ENCODE data around the gene STXBP1.
"Not testable (repeated sequence)": the region's sequence is repeated elsewhere in the genome, so short reads cannot be mapped to it uniquely, and the experiment has no call there.

Gene STXBP1

DNA sequence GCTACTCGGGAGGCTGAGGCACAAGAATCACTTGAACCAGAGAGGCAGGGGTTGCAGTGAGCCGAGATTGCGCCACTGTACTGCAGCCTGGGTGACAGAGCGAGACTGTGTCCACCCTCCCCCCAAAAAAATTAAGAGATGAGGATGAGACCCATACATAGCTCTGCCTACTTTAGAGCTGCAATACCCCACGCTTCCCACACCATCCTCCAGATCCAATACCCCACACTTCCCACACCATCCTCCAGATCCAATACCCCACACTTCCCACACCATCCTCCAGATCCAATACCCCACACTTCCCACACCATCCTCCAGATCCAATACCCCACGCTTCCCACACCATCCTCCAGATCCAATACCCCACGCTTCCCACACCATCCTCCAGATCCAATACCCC lies 34.9 kb upstream of the STXBP1 start:
- DNase-seq (ENCODE audit: low read depth in 2 of 2), result not testable (repeated sequence)

GRCh38 chr9:127578627-127578951 lies 33.5 kb upstream of the STXBP1 start:
- no peak for DNase-seq (ENCODE audit: low read depth in 2 of 2)

- DNase-seq (ENCODE audit: low read depth in 2 of 2), result peak; percentile 54 to 60
These were observed 32.9 kb upstream of the STXBP1 start for GRCh38 chr9:127578952-127579853.

GRCh38 chr9:127580366-127580765 lies 31.7 kb upstream of the STXBP1 start:
- no peak for DNase-seq (ENCODE audit: low read depth in 2 of 2)

DNA sequence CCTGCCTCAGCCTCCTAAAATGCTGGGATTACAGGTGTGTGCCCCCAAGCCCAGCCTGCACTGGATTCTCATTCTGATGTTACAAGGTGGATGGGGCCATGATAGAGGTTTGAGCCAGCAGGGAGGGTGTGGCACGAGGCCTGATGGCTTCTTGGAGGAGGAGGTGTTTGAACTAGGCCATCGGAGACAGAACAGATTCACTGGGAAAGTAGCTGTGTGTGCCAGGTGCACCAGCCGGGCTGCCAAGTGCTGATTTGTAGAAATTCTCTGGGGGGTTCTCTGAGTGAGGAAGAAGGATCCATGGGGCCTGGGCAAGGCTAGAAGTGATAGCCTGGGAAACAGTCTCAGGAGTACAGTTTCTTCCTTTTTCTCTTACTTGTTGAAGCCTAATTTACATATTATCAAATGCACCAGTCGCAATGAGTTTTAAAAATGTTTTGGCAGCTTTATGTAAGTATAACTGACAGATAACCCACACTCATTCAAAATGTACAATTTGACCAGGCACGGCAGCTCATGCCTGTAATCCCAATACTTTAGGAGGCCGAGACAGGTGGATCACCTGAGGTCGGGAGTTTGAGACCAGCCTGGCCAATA lies 31.1 kb upstream of the STXBP1 start:
- no peak for DNase-seq (ENCODE audit: low read depth in 2 of 2)

GRCh38 chr9:127584474-127584805 lies 27.6 kb upstream of the STXBP1 start:
- DNase-seq (ENCODE audit: low read depth in 2 of 2), result not testable (repeated sequence)

GRCh38 chr9:127585161-127585819 lies 26.8 kb upstream of the STXBP1 start:
- no peak for DNase-seq (ENCODE audit: low read depth in 2 of 2)

DNA sequence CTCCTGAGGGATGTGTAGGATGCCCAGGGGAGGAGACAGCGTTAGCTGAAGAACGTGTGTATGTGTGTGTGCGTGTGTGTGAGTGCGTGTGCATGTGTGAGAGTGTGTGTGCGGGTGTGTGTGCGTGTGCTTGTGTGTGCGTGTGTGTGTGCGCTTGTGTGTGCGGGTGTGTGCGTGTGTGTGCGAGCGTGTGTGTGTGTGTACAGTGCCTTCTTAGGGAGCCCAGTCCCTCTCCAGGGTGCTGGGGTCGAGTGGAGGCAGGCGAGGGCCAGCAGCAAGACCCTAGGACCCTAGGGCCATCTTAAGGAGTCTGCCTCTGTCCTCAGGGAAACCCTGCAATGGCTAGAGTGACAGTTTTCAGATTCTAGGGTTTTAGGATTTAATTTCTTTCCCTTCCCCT lies 26.0 kb upstream of the STXBP1 start:
- no peak for DNase-seq (ENCODE audit: low read depth in 2 of 2)

DNA sequence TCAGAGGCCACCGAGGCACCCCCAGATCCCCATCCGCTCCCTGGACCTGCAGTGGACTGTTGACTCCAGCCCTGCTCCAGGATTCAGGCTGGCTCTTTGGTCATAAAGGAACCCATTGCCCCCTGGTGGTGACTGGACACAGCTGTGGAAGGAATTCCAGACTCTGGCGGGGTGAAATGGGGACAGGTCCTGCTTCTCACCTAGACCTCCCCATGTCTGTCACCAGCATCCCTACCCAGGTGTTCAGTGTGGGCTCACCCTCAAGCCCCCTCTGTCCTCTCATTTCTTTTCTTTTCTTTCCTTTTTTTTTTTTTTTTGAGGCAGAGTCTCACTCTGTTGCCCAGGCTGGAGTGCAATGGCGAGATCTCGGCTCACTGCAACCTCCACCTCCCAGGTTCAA lies 25.5 kb upstream of the STXBP1 start:
- DNase-seq (ENCODE audit: low read depth in 2 of 2), result peak in 1 of 2 donors; percentile 46

DNA sequence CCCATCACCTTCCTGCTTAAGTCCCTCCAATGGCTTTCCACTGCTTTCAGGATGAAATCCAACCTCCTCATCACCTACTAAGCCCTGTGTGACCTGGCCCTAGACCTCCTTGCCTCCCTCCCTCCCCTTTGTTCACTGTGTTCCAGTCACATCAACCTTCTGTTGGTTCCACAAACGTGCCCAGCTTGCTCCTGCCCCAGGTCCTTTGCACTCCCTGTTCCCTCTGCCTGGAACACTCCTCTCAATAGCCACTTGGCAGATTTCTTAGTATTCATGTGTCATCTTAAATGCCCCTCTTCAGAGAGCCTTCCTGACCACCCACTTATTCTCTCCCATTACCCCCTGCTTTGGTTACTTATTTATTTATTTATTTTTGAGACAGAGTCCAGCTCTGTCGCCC lies 24.1 kb upstream of the STXBP1 start:
- no peak for DNase-seq (ENCODE audit: low read depth in 2 of 2)

- no peak for DNase-seq (ENCODE audit: low read depth in 2 of 2)
These were observed 23.2 kb upstream of the STXBP1 start for GRCh38 chr9:127588740-127589506.

DNA sequence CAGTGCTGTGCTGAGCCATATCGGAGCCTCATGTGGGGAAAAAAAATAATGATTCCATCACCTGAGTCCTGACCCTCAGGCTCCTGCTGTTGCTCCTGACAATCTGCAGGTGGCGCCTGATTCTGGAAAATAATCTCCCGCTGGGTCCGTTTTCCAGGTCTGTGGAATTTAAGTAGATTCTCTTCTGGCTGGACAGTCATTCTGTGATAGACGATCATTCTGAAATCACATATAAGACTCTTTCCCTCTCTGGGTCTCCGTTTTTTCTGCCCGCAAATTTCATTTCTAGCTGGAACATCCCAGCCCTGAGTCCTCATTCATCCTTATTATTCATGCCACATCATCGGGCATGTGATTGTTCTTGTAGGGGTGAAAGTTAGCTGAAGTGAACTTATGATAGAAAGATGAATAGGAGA lies 22.1 kb upstream of the STXBP1 start:
- DNase-seq (ENCODE audit: low read depth in 2 of 2), result no peak

GRCh38 chr9:127595611-127596010 lies 16.5 kb upstream of the STXBP1 start:
- no peak for DNase-seq (ENCODE audit: low read depth in 2 of 2)

- DNase-seq (ENCODE audit: low read depth in 2 of 2), result no peak
These were observed 13.1 kb upstream of the STXBP1 start for GRCh38 chr9:127598839-127599549.

DNA sequence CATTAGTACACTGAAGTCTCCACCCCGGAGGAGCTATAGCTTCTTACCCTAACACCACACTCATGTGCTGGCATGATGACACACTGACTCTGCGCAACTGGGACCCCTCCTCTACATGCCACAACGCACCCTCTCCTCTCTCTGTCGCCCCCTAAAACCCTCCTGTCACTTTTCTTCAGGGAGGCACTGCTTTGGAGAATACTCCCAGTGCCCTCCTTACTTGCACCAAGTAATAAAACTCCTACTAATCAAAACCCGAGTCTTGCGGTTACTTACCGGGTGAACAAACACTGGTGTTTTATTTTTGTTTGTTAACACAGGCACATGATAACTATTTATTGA lies 12.6 kb upstream of the STXBP1 start:
- DNase-seq (ENCODE audit: low read depth in 2 of 2), result no peak

GRCh38 chr9:127603226-127603625 lies 8.9 kb upstream of the STXBP1 start:
- DNase-seq (ENCODE audit: low read depth in 2 of 2), result no peak

DNA sequence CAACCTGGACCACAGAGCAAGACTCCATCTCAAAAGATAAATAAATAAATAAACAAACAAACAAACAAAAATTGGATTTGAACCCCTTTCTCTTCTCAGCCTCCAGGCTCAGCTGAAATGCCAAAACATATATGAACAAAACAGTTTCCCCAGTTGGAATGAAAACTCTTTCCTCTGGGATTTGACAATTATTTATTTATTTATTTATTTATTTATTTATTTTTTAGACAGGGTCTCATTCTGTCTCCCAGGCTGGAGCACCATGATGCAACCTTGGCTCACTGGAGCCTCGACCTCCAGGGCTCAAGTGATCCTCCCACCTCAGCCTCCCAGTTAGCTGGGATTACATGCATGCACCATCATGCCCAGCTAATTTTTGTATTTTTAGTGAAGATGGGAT lies 6.0 kb upstream of the STXBP1 start:
- no peak for DNase-seq (ENCODE audit: low read depth in 2 of 2)

- peak; percentile 61 to 64 for DNase-seq (ENCODE audit: low read depth in 2 of 2)
These were observed 3.7 kb upstream of the STXBP1 start for GRCh38 chr9:127608104-127608966.

GRCh38 chr9:127611603-127611898 lies 526 bp upstream of the STXBP1 start:
- DNase-seq (ENCODE audit: low read depth in 2 of 2), result no peak

- DNase-seq (ENCODE audit: low read depth in 2 of 2), result peak in 1 of 2 donors; percentile 35
These were observed 984 bp downstream of the STXBP1 start for GRCh38 chr9:127612939-127613582.

GRCh38 chr9:127613583-127613954 lies 1.5 kb downstream of the STXBP1 start:
- DNase-seq (ENCODE audit: low read depth in 2 of 2), result no peak
